Neural cell (in vitro differentiated cells): ENCODE measurements around the gene PACS2. TPM values are rescaled to one million over a fixed set of nuclear protein-coding genes. Genes with fewer than 3 reads are reported as not detected.

Experiments used
- H2AFZ ChIP-seq: fragments of 200-600, 300-800 bp; sonication (generic), shearing (Covaris generic); 2 replicates; pipeline ENCODE4 v1.6.0; 2014; ENCODE audit warnings: low read depth, mild to moderate bottlenecking, antibody characterized with exemption, low read length, moderate library complexity
- H3F3A ChIP-seq: fragments of 200-600 bp; shearing (Covaris generic); 2 replicates; pipeline ENCODE4 v1.6.1; 2016; ENCODE audit warnings: mild to moderate bottlenecking, moderate library complexity, mixed read lengths, antibody characterized with exemption, low read length; ENCODE audit not compliant: insufficient read depth, poor library complexity, severe bottlenecking
- H3K27ac ChIP-seq: fragments of 200-600, 300-800 bp; sonication (generic), shearing (Covaris generic); 2 replicates; pipeline ENCODE4 v1.5.1; 2014; ENCODE audit warnings: mild to moderate bottlenecking, low read length, moderate library complexity
- H3K27me3 ChIP-seq: fragments of 300-800, 200-600 bp; sonication (generic), shearing (Covaris generic); 2 replicates; pipeline ENCODE4 v1.6.0; 2014; ENCODE audit warnings: mild to moderate bottlenecking, low read depth, low read length, moderate library complexity; ENCODE audit not compliant: insufficient read depth
- H3K36me3 ChIP-seq: fragments of 300-800, 200-600 bp; sonication (generic), shearing (Covaris generic); 2 replicates; pipeline ENCODE4 v1.5.1; 2014; ENCODE audit warnings: mild to moderate bottlenecking, antibody characterized with exemption, low read length, moderate library complexity; ENCODE audit not compliant: insufficient read depth
- H3K4me2 ChIP-seq: fragments of 300-800, 200-600 bp; sonication (generic), shearing (Covaris generic); 2 replicates; pipeline ENCODE4 v1.6.0; 2014; ENCODE audit warnings: mild to moderate bottlenecking, low read length
- H3K4me3 ChIP-seq: fragments of 300-800, 200-600 bp; sonication (generic), shearing (Covaris generic); 2 replicates; pipeline ENCODE4 v1.5.1; 2014; ENCODE audit warnings: mild to moderate bottlenecking, low read length, moderate library complexity
- H3K79me2 ChIP-seq: fragments of 200-600 bp; shearing (Covaris generic); replicated peaks from 2 replicates; pipeline ENCODE4 v1.6.0; 2014; ENCODE audit warnings: mild to moderate bottlenecking, low read length, moderate library complexity; ENCODE audit not compliant: insufficient read depth
- H3K9ac ChIP-seq: fragments of 300-800, 200-600 bp; sonication (generic), shearing (Covaris generic); 2 replicates; pipeline ENCODE4 v1.6.1; 2016; ENCODE audit warnings: mild to moderate bottlenecking, low read length, mixed read lengths
- H3K9me2 ChIP-seq: fragments of 200-600 bp; shearing (Covaris generic); 2 replicates; pipeline ENCODE4 v1.6.1; 2016; ENCODE audit warnings: mild to moderate bottlenecking, low read length, mixed read lengths; ENCODE audit not compliant: insufficient read depth
- H3K9me3 ChIP-seq: fragments of 200-600, 300-800 bp; sonication (generic), shearing (Covaris generic); 2 replicates; pipeline ENCODE4 v1.6.1; 2016; ENCODE audit warnings: mild to moderate bottlenecking, mixed run types, low read length, moderate library complexity, mixed read lengths
- H4K20me1 ChIP-seq: fragments of 200-600 bp; shearing (Covaris generic); 2 replicates; pipeline ENCODE4 v1.6.1; 2016; ENCODE audit warnings: mild to moderate bottlenecking, mixed run types; ENCODE audit not compliant: insufficient read depth
- CTCF ChIP-seq: fragments of 450-650 bp; IDR thresholded peaks from 2 replicates; pipeline ENCODE4 v1.5.1; 2014; ENCODE audit warnings: antibody characterized with exemption, mild to moderate bottlenecking, moderate library complexity; ENCODE audit not compliant: poor library complexity, severe bottlenecking
- EP300 ChIP-seq: fragments of 450-650 bp; conservative IDR thresholded peaks from 2 replicates; pipeline ENCODE4 v1.6.1; 2014; ENCODE audit warnings: antibody characterized with exemption, mild to moderate bottlenecking, moderate library complexity; ENCODE audit not compliant: poor library complexity, severe bottlenecking
- EZH2 ChIP-seq: fragments of 200-600, 300-800 bp; shearing (Covaris generic), sonication (generic); IDR thresholded peaks from 2 replicates; pipeline ENCODE4 v1.6.1; 2014; ENCODE audit warnings: antibody characterized with exemption, low read length, borderline replicate concordance, mild to moderate bottlenecking; ENCODE audit not compliant: insufficient read depth, poor library complexity, severe bottlenecking
- MXI1 ChIP-seq: fragments of 450-650 bp; conservative IDR thresholded peaks from 2 replicates; pipeline ENCODE4 v1.6.1; 2014; ENCODE audit warnings: antibody characterized with exemption, mild to moderate bottlenecking; ENCODE audit not compliant: poor library complexity, severe bottlenecking
- POLR2AphosphoS5 ChIP-seq: IDR thresholded peaks from 2 replicates; pipeline ENCODE4 v1.6.1; 2012
- RAD21 ChIP-seq: fragments of 450-650 bp; conservative IDR thresholded peaks from 2 replicates; pipeline ENCODE4 v1.6.1; 2014; ENCODE audit warnings: antibody characterized with exemption, mild to moderate bottlenecking, moderate library complexity
- SMC3 ChIP-seq: fragments of 450-650 bp; conservative IDR thresholded peaks from 2 replicates; pipeline ENCODE4 v1.6.1; 2014; ENCODE audit warnings: antibody characterized with exemption, mild to moderate bottlenecking, moderate library complexity; ENCODE audit not compliant: poor library complexity
- TAF1 ChIP-seq: IDR thresholded peaks from 2 replicates; pipeline ENCODE4 v1.6.1; 2012; ENCODE audit warnings: low read depth
- polyA plus RNA-seq: library from polyadenylated mRNA; depleted of rRNA; stranded (reverse); fragments of >200 nt; gene quantifications from 2 replicates; pipeline ENCODE4 v1.2.3, GENCODE V29; 2014
- TF ChIP-seq, protein P1 (sequence below): IDR thresholded peaks from 2 replicates; pipeline ENCODE4 v1.6.1; 2012; ENCODE audit warnings: borderline replicate concordance

The PACS2 gene
- polyA plus RNA-seq, 1 donor from 2014 or later, result 77.7 TPM

DNA sequence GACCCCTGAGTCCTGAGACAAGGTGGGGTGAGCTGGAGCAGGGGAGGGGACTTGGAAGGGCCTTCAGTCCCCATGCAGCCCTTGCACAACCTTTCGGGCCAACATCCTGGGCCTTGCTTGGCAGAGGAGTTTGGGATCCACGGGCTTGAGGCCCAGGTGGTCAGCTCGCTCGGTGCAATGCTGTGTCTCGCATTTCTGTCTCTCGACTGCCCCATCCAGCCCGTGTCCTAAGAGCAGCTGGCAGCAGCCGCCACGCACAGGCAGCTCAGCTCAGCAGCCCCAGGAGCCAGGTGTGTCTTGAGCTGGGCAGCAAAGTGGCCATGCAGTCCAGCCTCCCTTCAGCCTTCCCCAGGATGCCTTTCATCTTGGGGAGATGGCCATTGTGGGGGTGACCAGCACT, 10.8 kb downstream of the PACS2 start:
- Histone ChIP-seq H3K27ac (no peak overlapping the region), H3K36me3 (peaks cover 6% of the 10 kb centered on the region), H2AFZ (no peak overlapping the region), H3K9me2 (no peaks in the 10 kb centered on the region), H3K4me3 (no peak overlapping the region), H3K4me2 (no peak overlapping the region), H4K20me1 (peaks cover 22% of the 10 kb centered on the region), H3F3A (no peaks in the 10 kb centered on the region), H3K79me2 (peaks cover 61% of the 10 kb centered on the region), H3K9ac (no peak overlapping the region), H3K9me3 (no peaks in the 10 kb centered on the region), H3K27me3 (no peaks in the 10 kb centered on the region)
- no peak for TF ChIP-seq RAD21
- no peak for TF ChIP-seq TAF1
- TF ChIP-seq, protein P1, sequence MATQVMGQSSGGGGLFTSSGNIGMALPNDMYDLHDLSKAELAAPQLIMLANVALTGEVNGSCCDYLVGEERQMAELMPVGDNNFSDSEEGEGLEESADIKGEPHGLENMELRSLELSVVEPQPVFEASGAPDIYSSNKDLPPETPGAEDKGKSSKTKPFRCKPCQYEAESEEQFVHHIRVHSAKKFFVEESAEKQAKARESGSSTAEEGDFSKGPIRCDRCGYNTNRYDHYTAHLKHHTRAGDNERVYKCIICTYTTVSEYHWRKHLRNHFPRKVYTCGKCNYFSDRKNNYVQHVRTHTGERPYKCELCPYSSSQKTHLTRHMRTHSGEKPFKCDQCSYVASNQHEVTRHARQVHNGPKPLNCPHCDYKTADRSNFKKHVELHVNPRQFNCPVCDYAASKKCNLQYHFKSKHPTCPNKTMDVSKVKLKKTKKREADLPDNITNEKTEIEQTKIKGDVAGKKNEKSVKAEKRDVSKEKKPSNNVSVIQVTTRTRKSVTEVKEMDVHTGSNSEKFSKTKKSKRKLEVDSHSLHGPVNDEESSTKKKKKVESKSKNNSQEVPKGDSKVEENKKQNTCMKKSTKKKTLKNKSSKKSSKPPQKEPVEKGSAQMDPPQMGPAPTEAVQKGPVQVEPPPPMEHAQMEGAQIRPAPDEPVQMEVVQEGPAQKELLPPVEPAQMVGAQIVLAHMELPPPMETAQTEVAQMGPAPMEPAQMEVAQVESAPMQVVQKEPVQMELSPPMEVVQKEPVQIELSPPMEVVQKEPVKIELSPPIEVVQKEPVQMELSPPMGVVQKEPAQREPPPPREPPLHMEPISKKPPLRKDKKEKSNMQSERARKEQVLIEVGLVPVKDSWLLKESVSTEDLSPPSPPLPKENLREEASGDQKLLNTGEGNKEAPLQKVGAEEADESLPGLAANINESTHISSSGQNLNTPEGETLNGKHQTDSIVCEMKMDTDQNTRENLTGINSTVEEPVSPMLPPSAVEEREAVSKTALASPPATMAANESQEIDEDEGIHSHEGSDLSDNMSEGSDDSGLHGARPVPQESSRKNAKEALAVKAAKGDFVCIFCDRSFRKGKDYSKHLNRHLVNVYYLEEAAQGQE, result no peak
- no peak for TF ChIP-seq MXI1
- no peak for TF ChIP-seq CTCF
- no peak for TF ChIP-seq EP300
- no peak for TF ChIP-seq EZH2
- no peak for TF ChIP-seq POLR2AphosphoS5
- TF ChIP-seq SMC3, result no peak

- Histone ChIP-seq H4K20me1 (peaks cover 22% of the 10 kb centered on the region), H3K27me3 (no peaks in the 10 kb centered on the region), H3K4me3 (no peak overlapping the region), H2AFZ (no peak overlapping the region), H3K4me2 (no peak overlapping the region), H3K79me2 (peaks cover 60% of the 10 kb centered on the region), H3K9me2 (no peaks in the 10 kb centered on the region), H3K9ac (no peak overlapping the region), H3F3A (no peaks in the 10 kb centered on the region), H3K9me3 (no peaks in the 10 kb centered on the region), H3K36me3 (peaks cover 6% of the 10 kb centered on the region), H3K27ac (no peak overlapping the region)
- TF ChIP-seq TAF1, result no peak
- no peak for TF ChIP-seq CTCF
- TF ChIP-seq, protein P1, result no peak
These were observed 11.4 kb downstream of the PACS2 start for GRCh38 chr14:105325716-105326567.
